HG02759 (cell line): Measurements from ENCODE around the gene MOB2.

Source experiments
- ATAC-seq: cut with Tn5 transposase; IDR thresholded peaks from one replicate; pipeline ENCODE4 v1.9.1; 2021; ENCODE audit warnings: mild to moderate bottlenecking, moderate library complexity; ENCODE audit not compliant: unreplicated experiment

Gene MOB2

DNA sequence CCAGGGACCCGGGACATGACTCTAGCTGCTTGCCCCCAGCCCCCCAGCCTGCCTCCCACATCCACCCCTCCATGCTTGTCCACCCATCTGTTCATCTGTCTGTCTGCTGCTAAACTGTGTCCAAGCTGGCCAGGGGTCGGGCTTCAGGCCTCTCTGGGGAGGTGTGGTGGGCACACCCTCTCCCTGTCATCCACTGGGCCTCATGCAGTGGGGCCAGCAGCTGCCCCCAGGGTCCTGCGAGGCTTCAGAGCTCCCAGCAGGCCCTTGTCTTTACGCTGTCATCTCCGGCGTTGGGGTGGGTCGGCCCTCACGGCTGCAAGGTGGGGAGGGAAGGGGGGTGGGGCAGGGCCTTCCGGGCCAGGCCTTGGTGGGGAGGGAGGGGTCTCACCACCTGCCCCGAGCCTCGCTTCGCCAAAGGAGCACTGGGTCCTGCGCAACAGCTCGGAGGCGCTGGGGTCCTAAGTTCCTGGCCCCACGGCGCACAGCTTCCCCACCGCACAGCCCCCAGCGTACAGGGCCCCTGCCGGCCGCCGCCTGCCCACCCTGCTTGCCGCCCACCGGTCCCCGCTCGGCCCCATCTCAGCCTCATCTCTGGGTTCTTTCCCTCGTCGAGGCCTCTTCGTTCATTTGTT is 26.7 kb downstream of the MOB2 start:
- no peak for ATAC-seq

DNA sequence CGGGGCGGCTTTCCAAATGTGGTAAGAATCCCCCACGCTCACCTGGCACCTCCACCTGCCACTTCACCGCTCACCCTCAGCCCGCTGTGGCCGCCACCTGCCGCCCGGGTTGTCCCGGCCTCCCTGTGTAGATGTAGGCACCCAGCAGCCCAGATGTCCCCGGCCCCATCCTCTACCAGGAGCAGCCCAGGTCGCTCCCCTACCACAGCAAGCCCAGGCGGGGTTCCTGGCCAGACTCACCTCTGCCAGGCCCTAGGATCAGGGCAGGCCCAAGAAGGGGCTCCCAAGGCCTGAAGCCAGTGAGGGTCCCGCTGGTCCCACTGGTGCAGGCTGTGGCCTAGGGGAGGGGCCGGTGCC is 27.4 kb downstream of the MOB2 start:
- ATAC-seq: no peak

DNA sequence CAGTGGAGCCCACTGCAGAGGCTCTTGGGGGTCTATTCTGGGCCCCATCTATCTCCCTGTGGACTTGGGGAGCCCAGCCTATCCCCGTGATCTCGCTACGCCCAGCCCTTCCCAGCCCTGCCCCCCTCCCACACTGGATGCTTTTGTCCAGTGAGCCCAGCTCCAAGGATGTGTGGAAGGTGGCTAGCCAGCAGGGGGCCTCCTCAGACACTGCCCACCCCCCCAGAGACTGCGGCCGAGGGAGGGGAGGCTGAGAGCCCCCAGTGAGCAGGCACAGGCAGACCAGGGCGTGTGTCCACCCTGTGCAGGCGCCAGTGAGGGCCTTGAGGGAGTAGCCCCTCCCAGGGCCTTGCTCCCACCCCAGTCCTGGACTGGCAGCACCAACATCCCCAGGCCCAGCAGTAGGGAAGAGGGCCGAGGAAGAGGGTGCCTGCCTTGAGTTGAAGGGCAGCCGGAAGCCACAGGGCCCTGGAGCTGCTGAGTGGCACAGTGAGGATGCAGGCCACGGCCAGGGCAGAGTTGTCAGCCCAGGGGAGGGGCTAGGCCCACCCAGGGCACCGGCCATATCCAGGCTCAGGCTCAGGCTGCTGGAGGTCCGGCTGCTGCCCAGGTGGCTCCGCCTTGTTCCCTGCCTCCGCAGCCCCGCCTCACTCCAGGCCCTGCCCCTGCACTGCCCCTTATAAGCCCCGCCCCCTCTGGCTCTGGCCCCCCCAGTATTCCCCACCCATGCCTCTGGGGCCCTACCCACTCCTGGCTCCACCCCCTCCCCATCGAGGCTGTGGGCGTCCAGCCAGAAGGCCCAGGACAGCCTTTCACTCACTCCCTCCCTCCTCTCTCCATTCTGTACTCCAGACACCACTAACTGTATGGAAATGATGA is 28.0 kb downstream of the MOB2 start:
- ATAC-seq: no peak

DNA sequence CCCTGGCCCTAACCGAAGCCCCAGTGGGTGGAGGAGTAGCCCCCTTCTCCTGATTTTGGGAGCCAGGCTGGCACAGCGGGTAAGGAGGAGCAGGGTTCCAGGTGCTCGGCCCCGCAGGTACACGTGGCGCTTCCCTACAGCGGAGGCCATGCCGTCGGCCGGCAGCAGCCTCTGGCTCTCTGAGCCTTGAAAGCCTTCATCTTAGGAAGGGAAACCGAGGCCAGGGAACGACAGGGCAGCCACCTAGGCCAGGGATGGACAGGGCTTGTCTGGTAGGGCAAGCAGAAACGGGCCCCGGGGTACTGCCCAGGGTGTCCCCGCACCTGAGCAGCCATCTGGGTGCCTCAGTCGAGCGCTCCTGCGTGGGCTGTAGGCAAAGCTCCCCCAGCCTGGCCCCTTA is 28.7 kb downstream of the MOB2 start:
- ATAC-seq: no peak

DNA sequence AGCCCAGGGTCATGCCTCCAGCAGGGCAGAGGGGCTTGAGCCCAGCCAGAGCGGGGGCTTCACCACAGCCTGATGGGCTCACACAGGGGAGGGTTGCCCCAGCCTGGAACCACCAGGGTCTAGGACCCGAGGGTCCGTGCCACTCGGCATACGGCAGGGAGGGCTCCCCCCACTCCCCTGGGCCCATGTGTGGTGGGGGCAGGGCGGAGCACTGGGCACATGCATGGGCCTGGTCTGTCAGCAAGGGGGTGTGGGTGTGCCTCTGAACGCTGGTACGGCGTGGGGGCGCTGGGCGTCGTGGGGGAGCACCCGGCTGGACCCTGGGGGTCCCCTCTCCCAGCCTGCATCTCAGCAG is 29.3 kb downstream of the MOB2 start:
- no peak for ATAC-seq

DNA sequence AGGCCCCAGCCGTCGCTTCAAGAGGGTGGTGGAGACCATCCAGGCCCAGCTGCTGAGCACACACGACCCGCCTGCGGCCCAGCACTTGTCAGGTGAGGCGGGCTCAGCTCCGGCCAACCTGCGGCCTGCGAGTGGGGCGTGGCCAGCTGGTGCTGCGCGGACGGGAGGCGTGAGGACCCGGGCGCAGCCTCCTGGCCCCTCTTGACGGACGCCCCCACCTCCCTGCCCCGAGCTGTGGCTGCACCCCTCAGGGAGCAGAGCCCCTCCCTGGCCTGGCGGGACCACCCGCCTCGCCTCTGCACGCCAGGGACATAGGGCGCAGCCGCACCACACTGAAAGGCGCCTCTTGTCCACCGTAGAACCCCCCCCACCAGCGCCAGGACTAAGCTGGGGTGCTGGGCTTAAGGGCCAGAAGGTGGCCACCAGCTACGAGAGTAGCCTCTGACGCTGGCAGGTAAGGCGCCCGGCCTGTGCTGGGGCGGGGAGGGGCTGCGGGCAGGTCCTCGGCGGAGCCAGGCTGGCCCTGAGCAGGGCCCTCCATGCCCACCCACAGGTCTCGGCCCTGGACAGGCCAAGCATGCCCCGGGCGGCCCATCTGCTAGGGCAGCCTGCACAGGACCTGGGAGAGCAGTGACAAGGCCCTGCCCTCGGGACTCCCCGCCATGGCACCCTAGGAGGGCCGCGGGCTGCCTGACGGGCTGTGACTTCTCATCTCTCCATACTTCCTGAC is 29.8 kb downstream of the MOB2 start:
- no peak for ATAC-seq

DNA sequence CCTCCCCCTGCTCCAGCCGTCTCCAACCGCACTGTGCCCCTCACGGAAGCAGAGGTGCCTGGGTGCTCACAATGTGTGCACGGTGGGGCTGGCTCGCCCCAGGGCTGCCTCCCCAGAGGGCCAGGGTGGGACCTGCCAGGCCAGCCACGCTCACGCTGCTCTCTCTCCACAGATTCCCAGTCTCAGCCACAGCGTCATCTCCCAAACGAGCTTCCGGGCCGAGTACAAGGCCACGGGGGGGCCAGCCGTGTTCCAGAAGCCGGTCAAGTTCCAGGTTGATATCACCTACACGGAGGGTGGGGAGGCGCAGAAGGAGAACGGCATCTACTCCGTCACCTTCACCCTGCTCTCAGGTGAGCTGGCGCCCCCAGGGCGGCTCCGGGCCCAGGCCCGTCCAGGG is 30.4 kb downstream of the MOB2 start:
- ATAC-seq: no peak

DNA sequence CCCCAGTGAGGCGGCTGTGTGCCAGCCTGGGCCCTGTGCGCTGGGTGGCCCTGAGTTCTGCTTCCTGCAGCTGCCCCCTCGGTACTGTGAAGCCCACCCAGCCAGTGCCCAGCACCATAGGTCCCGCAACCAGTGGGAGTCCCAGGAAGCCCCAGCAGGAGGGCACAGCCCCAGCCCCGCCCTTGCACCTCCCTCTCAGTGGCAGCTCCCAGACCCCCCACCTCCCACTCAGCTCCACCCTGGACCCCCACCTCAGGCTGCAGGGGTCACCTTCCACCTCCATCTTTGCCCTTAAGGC is 30.9 kb downstream of the MOB2 start:
- no peak for ATAC-seq

DNA sequence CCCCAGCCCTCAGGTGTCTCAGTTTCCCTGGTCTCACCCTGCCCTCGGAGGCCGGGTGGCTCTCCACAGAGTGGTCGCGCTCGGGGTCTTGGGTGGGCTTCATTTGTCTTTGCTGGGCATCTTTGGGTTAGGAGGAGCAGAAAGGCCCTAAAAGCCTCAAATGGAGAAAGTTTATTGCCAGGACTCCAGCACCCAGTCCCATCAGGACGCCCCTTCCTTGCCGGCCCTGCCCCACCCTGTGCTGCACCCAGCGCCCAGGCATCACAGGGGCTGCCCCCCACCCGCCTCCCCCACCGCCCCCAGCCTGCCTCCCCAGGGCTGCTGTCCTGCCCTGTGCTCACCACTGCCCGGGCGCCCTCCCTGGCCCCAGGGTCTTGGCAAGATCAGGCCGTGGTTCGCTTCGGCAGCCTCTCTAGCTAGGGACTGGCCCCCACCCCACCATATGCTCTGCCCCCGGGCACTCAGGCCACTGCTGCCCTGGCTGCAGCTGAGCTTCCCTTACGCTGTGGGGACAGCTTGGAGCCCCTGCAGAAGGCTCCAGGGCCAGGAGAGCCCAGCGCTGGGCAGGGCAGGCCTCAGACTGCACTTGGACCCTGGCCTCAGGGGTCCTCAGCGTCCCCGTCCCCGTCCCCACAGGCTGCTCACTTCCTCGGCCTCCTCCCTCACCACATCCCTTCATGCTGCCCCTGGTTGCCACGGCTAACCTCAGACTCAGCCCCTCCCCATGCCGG is 31.4 kb downstream of the MOB2 start:
- no peak for ATAC-seq

DNA sequence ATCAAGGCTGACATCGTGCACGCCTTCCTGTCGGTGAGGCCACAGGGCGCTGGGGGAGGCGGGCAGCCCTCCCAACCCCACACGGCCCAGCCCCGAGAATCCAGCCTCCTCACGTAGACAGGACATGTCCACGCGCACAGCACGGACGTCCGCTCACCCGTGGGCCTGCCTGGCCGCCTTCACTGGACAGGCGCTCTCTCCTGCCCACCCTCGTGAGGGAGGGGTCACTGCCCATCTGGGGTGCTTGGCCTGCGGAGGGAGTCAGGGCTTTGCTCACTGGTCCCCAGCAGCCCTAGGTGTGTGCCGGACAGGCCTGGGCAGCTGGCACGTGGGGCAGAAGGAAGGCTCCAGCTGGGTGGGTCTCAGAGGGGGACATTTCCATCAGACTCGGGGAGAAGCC is 32.0 kb downstream of the MOB2 start:
- ATAC-seq: no peak

DNA sequence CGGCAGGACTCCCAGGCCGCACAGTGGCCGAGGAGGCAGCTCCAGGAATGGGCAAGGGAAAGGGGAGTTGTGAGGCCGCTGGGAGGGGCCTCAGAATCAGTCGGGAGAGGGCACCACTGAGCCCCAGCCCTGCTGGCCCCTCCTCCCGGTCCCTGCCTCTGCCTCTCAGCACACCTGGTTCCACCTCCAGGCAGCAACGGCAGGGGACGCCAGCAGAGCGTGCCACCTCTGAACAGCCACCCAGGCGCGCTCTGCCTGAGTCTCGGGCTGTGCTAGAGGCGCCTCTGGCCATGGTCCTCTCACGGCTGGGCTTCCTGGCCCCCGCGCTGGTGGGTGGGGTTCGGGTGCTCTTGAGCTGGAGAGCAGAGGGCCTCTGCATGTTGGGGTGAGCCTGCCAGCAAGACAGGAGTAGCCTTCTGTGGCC is 33.0 kb downstream of the MOB2 start:
- no peak for ATAC-seq

DNA sequence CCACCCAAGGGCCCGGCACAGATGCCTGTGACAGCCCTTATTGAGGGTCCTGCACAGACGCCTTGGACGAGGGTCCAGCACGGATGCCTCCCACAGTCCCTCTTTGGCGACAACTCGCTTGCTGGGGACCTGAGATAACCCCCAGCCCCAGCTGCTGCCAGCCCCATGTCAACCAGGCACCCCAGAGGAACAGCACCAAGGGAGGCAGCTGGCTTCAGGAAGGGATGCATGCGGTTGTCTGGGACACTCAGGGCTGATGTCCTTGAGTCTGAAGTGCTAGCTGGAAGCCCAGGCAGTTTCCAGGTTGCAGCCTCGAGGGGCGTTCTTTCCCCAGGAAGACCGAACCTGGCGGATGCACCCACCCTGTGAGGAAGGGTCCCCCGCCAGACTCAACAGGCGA is 33.8 kb downstream of the MOB2 start:
- ATAC-seq: no peak

DNA sequence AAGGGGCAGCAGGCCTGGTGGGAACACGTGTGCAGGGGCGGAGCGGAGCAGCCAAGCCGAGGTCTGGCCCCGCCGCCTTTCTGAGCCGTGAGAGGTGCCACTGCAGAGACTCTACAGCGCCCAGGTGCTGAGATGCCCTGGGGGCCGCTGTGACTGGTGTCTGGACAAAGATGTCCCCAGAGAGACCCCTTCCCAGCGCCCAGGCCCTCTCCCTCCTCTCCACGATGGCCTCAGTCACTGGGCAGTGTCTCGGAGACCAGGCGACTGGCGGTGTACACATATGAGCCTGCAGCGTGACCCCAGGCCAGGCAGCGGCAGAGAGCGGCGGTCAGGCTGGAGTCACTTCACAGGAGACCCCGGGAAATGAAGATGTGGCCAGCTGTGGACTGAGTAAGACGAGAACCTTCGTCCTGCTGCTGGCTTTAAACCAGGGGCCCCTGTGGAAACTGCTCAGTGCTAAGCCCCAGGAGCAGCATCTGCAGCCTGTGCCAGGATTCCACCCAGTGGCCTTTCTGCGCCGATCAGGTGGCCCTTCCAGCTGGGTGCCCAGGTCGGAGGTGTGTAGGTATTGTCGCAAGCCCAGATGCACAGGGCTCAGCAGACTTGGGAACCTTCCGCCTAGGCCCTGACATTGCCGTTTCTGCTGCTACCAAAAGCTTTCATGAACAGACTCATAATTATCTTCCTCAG is 34.7 kb downstream of the MOB2 start:
- no peak for ATAC-seq

DNA sequence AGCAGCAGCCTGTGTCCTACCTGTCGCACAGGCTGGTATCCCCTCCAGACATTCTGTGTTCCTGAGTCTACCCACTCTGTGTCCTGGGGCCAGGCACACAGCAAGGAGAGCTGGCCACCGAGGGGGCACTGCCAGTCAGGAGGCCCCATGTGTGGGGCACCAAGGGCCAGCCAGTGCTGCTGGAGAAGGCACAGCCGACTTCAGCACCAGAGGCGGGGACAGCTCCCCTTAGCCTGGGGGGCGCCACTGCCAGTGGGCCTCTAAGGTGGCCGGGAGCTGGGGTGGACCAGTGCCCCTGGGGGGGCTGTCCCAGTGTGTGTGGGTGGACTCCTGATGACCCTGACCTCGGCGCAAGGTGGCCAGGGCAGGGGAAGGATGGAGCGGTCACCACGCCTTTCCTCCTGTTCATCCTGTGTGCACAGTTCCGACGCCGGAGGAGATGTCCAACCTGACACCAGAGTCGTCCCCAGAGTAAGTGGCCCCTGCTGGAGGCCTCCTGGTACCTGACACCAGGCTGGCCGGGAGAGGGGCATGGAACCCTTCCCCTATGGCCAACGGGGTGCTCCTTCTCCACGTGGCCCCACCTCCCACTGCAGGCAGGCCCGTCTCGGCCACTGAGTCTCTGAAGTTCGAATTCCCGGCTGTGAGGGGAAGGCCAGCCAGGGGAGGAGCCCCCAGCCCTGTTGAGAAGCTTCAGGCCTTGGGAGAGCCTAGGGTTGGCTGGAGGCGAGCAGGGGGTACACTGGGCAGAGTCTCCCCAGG is 35.4 kb downstream of the MOB2 start:
- no peak for ATAC-seq

DNA sequence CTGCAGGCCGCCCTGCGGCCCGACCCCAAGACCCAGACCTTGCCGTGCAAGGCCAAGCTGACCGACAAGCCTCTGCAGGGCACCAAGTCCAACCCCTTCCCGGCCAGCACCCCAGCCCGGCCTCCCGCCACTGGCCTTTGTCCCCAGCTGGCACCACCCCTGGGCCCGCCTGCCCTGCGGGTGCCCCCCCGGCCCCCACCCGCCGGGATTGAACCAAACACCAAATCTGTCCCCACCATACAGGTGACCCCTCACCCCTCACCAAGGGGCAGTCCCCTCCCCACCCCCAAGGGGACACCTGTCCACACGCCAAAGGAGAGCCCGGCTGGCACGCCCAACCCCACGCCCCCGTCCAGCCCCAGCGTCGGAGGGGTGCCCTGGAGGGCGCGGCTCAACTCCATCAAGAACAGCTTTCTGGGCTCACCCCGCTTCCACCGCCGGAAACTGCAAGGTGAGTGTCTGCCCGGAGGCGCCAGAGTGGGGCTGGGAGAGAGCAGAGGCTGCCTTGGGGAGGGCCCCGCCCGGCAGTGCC is 36.2 kb downstream of the MOB2 start:
- no peak for ATAC-seq

DNA sequence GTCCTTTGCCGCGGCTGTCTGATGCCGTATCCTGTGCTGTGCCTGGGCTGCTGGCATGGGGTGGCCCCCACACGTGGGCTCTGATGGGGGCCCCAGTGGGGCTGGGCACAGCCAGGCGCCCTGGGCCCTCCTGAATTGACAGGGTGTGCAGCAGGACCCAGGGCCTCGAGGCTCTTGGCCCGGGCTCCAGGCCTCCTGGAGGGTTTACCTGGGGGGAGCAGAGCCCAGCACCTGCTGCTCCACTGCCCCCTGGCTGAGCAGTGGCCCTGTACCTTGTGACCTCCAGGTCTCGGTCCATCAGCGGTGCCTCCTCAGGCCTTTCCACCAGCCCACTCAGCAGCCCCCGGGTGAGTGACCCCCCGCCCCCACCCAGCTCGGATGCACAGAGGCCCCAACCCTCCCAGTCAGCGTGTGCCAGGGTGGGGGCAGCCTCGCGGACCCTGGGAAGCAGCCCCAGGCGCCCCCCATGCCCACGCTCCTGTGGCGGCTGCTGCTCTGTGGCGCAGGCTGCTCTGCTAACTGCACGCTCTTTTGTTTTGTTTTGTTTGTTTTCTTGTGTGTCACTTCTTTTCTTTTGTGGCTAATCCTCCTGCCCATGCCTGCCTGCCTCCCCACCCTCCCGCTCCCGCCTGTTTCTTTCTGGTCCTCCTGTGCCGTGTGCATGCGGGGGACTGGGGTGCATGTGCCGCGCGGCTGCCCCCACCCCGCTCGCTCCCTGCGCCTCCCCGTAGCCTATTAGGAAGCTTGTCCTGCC is 36.9 kb downstream of the MOB2 start:
- no peak for ATAC-seq

DNA sequence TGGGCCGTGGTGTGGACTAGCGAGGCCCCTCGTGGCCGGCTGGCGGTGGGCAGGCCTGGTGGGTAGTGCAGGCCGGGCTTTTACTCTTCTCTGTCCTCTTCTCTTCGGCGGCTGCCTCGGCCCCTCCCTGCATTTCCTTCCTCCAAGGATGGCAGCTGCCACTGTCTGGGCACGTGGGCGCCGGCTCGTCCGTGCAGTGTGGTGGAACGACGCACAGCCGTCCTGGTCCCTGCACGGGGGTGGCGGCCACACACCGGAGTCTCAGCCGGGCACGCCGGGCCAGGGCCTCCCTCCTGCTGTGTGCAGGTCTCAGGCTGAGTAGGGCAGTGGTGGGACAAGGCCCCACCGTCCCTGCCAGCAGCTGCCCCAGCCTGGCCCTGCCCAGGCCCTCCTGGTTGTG is 37.7 kb downstream of the MOB2 start:
- ATAC-seq: no peak

DNA sequence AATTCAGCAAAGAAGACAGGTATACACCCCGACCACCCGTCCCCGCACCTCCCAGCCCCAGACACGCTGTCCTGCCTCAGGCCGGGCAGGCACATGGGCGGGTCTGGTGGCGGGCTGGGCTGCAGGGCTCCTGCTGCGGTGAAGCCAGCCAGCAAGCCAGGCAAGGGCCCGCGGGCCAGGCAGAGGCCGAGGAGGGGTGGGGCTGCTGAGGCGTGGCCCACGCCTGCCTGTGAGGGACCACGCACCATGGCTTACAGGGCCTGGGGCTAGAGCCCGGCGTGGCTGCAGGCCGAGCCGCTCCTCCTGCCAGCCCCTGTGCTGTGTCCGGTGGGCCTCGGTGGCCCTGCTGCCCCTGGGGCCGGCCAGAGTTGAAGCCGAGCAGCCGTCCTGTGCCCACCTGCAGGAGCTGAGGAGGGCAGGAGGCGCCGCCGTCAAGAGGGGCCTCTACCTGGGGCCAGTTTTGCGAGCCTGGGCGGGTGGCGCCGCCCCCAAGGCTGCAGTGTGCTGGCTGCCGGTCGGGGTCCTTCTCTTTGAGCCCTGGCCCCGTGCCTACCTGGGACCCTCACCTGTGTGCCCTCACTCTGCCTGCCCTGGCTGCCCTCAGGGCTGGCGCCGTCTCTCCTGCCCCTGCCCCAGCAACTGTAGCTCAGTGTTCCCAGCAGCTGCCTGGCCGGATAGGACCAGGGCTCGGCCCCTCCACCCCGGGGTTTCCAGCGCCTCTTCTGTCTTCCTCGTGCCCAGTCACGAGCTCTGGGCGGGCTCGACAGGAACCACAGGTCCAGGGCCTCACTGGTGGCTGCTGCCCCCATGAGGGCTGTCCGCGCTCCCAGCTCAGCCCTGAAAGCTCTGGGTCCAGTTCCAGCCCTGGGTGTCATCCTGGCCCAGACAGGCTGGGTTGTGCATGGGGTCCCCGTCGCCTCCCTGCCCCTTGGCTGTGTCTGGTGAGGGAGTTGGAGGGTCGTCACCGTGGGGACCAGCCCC is 38.4 kb downstream of the MOB2 start:
- ATAC-seq: no peak
